Nephron (organoid): ENCODE data around the gene IQCH.
"Not testable (repeated sequence)": the region's sequence is repeated elsewhere in the genome, so short reads cannot be mapped to it uniquely, and the experiment has no call there.

Source experiments
- H3K27ac Mint-ChIP-seq, 3 experiments: 2 replicates each; pipeline ENCODE4 v1.8.0; 2020; ENCODE audit warnings: mixed read lengths in 3 of 3, mild to moderate bottlenecking in 2 of 3, moderate library complexity in 1 of 3
- H3K27me3 Mint-ChIP-seq: 2 replicates; pipeline ENCODE4 v1.8.0; 2021; ENCODE audit warnings: low read depth, mild to moderate bottlenecking, moderate library complexity, mixed read lengths
- H3K36me3 Mint-ChIP-seq: 2 replicates; pipeline ENCODE4 v1.8.0; 2020; ENCODE audit warnings: low read depth, mixed read lengths
- H3K4me1 Mint-ChIP-seq: 2 replicates; pipeline ENCODE4 v1.8.0; 2020; ENCODE audit warnings: mixed read lengths
- H3K4me3 Mint-ChIP-seq, 3 experiments: 2 replicates each; pipeline ENCODE4 v1.8.0; 2020; ENCODE audit warnings: mild to moderate bottlenecking in 3 of 3, mixed read lengths in 3 of 3, moderate library complexity in 2 of 3
- H3K9me3 Mint-ChIP-seq: 2 replicates; pipeline ENCODE4 v1.8.0; 2020; ENCODE audit warnings: mixed read lengths
- TF ChIP-seq, protein P1 (sequence below), 3 experiments: fragments of 200-600 bp; sonication (generic); IDR thresholded peaks; one replicate each; pipeline ENCODE4 v1.5.0; 2021; ENCODE audit warnings: antibody characterized with exemption in 3 of 3; ENCODE audit not compliant: unreplicated experiment in 3 of 3

Gene IQCH

GRCh38 chr15:67280217-67280616 lies 25.6 kb downstream of the IQCH start:
- peaks cover 4% of the 10 kb centered on the region for H3K9me3 Mint-ChIP-seq

GRCh38 chr15:67281714-67282113 lies 27.1 kb downstream of the IQCH start:
- TF ChIP-seq, protein P1, sequence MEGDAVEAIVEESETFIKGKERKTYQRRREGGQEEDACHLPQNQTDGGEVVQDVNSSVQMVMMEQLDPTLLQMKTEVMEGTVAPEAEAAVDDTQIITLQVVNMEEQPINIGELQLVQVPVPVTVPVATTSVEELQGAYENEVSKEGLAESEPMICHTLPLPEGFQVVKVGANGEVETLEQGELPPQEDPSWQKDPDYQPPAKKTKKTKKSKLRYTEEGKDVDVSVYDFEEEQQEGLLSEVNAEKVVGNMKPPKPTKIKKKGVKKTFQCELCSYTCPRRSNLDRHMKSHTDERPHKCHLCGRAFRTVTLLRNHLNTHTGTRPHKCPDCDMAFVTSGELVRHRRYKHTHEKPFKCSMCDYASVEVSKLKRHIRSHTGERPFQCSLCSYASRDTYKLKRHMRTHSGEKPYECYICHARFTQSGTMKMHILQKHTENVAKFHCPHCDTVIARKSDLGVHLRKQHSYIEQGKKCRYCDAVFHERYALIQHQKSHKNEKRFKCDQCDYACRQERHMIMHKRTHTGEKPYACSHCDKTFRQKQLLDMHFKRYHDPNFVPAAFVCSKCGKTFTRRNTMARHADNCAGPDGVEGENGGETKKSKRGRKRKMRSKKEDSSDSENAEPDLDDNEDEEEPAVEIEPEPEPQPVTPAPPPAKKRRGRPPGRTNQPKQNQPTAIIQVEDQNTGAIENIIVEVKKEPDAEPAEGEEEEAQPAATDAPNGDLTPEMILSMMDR (IDR thresholded peaks at IDR 0.05; ENCODE audit: unreplicated experiment in 3 of 3) = no peak
- H3K4me1 Mint-ChIP-seq = no peaks in the 10 kb centered on the region

More at GRCh38 chr15:67280217-67280616, 25.6 kb downstream of the IQCH start:
- H3K27me3 Mint-ChIP-seq = no peaks in the 10 kb centered on the region
- peak overlapping the region in 1 of 3 experiments; percentile 60 for H3K27ac Mint-ChIP-seq
- no peaks in the 10 kb centered on the region for H3K4me1 Mint-ChIP-seq
- H3K4me3 Mint-ChIP-seq = no peak overlapping the region
- TF ChIP-seq, protein P1 (IDR thresholded peaks at IDR 0.05; ENCODE audit: unreplicated experiment in 3 of 3) = no peak
- peaks cover 3% of the 10 kb centered on the region for H3K36me3 Mint-ChIP-seq

DNA sequence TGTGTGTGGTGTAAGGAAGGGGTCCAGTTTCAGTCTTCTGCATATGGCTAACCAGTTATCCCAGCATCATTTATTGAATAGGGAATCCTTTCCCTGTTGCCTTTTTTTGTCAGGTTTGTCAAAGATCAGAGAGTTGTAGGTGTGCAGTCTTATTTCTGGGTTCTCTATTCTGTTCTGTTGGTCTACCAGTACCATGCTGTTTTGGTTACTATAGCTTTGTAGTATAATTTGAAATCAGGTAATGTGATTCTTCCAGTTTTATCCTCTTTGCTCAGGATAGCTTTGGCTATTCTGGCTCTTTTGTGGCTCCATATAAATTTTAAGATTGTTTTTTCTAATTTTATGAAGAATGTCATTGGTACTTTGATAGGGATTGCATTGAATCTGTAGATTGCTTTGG lies 31.0 kb downstream of the IQCH start:
- H3K36me3 Mint-ChIP-seq, H3K4me1 Mint-ChIP-seq, H3K27ac Mint-ChIP-seq, H3K4me3 Mint-ChIP-seq, H3K27me3 Mint-ChIP-seq: not testable (repeated sequence)
- H3K9me3 Mint-ChIP-seq = peaks cover 12% of the 10 kb centered on the region

More at GRCh38 chr15:67281714-67282113, 27.1 kb downstream of the IQCH start:
- Mint-ChIP-seq H3K27me3 (no peaks in the 10 kb centered on the region), H3K9me3 (peaks cover 12% of the 10 kb centered on the region), H3K36me3 (peaks cover 5% of the 10 kb centered on the region), H3K27ac (no peak overlapping the region), H3K4me3 (no peak overlapping the region)

- H3K36me3 Mint-ChIP-seq, H3K27me3 Mint-ChIP-seq, H3K27ac Mint-ChIP-seq, H3K4me1 Mint-ChIP-seq, H3K4me3 Mint-ChIP-seq: not testable (repeated sequence)
- H3K9me3 Mint-ChIP-seq = peaks cover 12% of the 10 kb centered on the region
Observed at GRCh38 chr15:67286400-67286799, 31.8 kb downstream of the IQCH start.

- Mint-ChIP-seq H3K36me3 (peaks cover 3% of the 10 kb centered on the region), H3K4me1 (no peaks in the 10 kb centered on the region), H3K27me3 (no peaks in the 10 kb centered on the region), H3K4me3 (no peak overlapping the region), H3K27ac (no peak overlapping the region), H3K9me3 (peaks cover 7% of the 10 kb centered on the region)
- TF ChIP-seq, protein P1 (IDR thresholded peaks at IDR 0.05; ENCODE audit: unreplicated experiment in 3 of 3) = no peak
Observed at GRCh38 chr15:67290319-67290718, 35.7 kb downstream of the IQCH start.

GRCh38 chr15:67296188-67296587 lies 41.6 kb downstream of the IQCH start:
- TF ChIP-seq, protein P1 (IDR thresholded peaks at IDR 0.05; ENCODE audit: unreplicated experiment in 3 of 3) = no peak
- Mint-ChIP-seq H3K4me1 (peaks cover 5% of the 10 kb centered on the region), H3K36me3 (no peaks in the 10 kb centered on the region), H3K27me3 (no peaks in the 10 kb centered on the region), H3K4me3 (no peak overlapping the region), H3K27ac (no peak overlapping the region), H3K9me3 (no peaks in the 10 kb centered on the region)

- TF ChIP-seq, protein P1 (IDR thresholded peaks at IDR 0.05; ENCODE audit: unreplicated experiment in 3 of 3) = no peak
- no peaks in the 10 kb centered on the region for H3K36me3 Mint-ChIP-seq
- no peaks in the 10 kb centered on the region for H3K9me3 Mint-ChIP-seq
- H3K27me3 Mint-ChIP-seq = no peaks in the 10 kb centered on the region
- peaks cover 5% of the 10 kb centered on the region for H3K4me1 Mint-ChIP-seq
- H3K4me3 Mint-ChIP-seq = no peak overlapping the region
- no peak overlapping the region for H3K27ac Mint-ChIP-seq
Observed at GRCh38 chr15:67296684-67297083, 42.1 kb downstream of the IQCH start.
